Ishikawa (cell line): Measurements from ENCODE around the gene NFE2L2.

Experiments
- CEBPB ChIP-seq: IDR thresholded peaks from 2 replicates; pipeline ENCODE4 v1.6.1; 2012
- EP300 ChIP-seq: IDR thresholded peaks from 2 replicates; pipeline ENCODE4 v1.6.1; 2012; ENCODE audit warnings: borderline replicate concordance
- NFIC ChIP-seq: IDR thresholded peaks from 2 replicates; pipeline ENCODE4 v1.6.1; 2012
- RAD21 ChIP-seq: IDR thresholded peaks from 2 replicates; pipeline ENCODE4 v1.6.1; 2012; ENCODE audit warnings: low read depth
- REST ChIP-seq: IDR thresholded peaks from 2 replicates; pipeline ENCODE4 v1.6.1; 2012; ENCODE audit warnings: low read depth, mild to moderate bottlenecking
- TAF1 ChIP-seq: IDR thresholded peaks from 2 replicates; pipeline ENCODE4 v1.6.1; 2012; ENCODE audit warnings: low read depth, mild to moderate bottlenecking
- TCF12 ChIP-seq: IDR thresholded peaks from 2 replicates; pipeline ENCODE4 v1.6.1; 2012; ENCODE audit warnings: low read depth
- TEAD4 ChIP-seq: IDR thresholded peaks from 2 replicates; pipeline ENCODE4 v1.6.1; 2012
- USF1 ChIP-seq: IDR thresholded peaks from 2 replicates; pipeline ENCODE4 v1.6.1; 2012
- YY1 ChIP-seq: IDR thresholded peaks from 2 replicates; pipeline ENCODE4 v1.6.1; 2012; ENCODE audit warnings: low read depth
- ZBTB7A ChIP-seq: IDR thresholded peaks from 2 replicates; pipeline ENCODE4 v1.6.1; 2012; ENCODE audit warnings: low read depth
- TF ChIP-seq, protein P1 (sequence below): IDR thresholded peaks from 2 replicates; pipeline ENCODE4 v1.6.1; 2012

- TF ChIP-seq REST = no peak
- no peak for TF ChIP-seq TAF1
- no peak for TF ChIP-seq TCF12
- no peak for TF ChIP-seq CEBPB
- no peak for TF ChIP-seq EP300
- TF ChIP-seq USF1 = no peak
- TF ChIP-seq NFIC = no peak
- TF ChIP-seq, protein P1, sequence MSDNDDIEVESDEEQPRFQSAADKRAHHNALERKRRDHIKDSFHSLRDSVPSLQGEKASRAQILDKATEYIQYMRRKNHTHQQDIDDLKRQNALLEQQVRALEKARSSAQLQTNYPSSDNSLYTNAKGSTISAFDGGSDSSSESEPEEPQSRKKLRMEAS = no peak
- no peak for TF ChIP-seq ZBTB7A
- TF ChIP-seq RAD21 = no peak
- no peak for TF ChIP-seq YY1
- no peak for TF ChIP-seq TEAD4
These were observed 1.6 kb upstream of the NFE2L2 start for GRCh38 chr2:177265824-177266817.
